ENCODE data around the gene CCNA2. TPM values are rescaled to one million over a fixed set of nuclear protein-coding genes. Genes with fewer than 3 reads are reported as not detected.

The CCNA2 gene
- total and polyA plus RNA-seq, 5 experiments from 2014 or later = 0.51 to 1.3 (median 1.1) TPM; not detected in 2

GRCh38 chr4:121824171-121824527, 466 bp upstream of the CCNA2 start:
- Mint-ChIP-seq H3K27me3 (peaks cover 0 to 1% (median 0%) of the 10 kb centered on the region in 5 donors), H3K36me3 (peaks cover 0 to 5% (median 0%) of the 10 kb centered on the region in 3 donors), H3K4me1 (peaks cover 6 to 20% (median 18%) of the 10 kb centered on the region in 4 donors), H3K4me3 (peak overlapping the region; percentile 85 to 99 (median 93)), H3K27ac (peak overlapping the region; percentile 41 to 96 (median 90)), H3K9me3 (no peaks in the 10 kb centered on the region)
- DNase-seq (no peak), ATAC-seq (no peak)
- POLR2A ChIA-PET = interaction anchor here (1.0 to 2.5 kb wide), 3 partner anchors 23 to 127 kb away, joined by 3 to 26 read pairs (median 6); partner anchors contain the start of genes BBS7 and EXOSC9

GRCh38 chr4:121822796-121823504, 733 bp downstream of the CCNA2 start:
- H3K27ac Mint-ChIP-seq = peak overlapping the region in 7 of 10 donors; percentile 52 to 95 (median 75)

GRCh38 chr4:121822047-121822446, 1.6 kb downstream of the CCNA2 start:
- DNase-seq (no peak), ATAC-seq (no peak)
- Mint-ChIP-seq H3K9me3 (no peaks in the 10 kb centered on the region), H3K36me3 (peaks cover 0 to 18% (median 0%) of the 10 kb centered on the region in 3 donors), H3K27me3 (peaks cover 0 to 1% (median 0%) of the 10 kb centered on the region in 5 donors), H3K4me1 (peaks cover 6 to 20% (median 18%) of the 10 kb centered on the region in 4 donors), H3K27ac (no peak overlapping the region), H3K4me3 (peak overlapping the region in 7 of 10 donors; percentile 16 to 99 (median 90))
- POLR2A ChIA-PET = interaction anchor here (3.1 kb wide), 1 partner anchor 21 kb away, joined by 9 read pairs; the partner anchor contains the start of gene EXOSC9

More at GRCh38 chr4:121822796-121823504, 733 bp downstream of the CCNA2 start:
- DNase-seq (peak in 3 of 10 donors; percentile 9 to 22 (median 22)), ATAC-seq (no peak)
- peak overlapping the region; percentile 85 to 99 (median 93) for H3K4me3 Mint-ChIP-seq
- POLR2A ChIA-PET = interaction anchor here (2.5 to 3.1 kb wide), 2 partner anchors 22 kb away, joined by 9 to 26 read pairs; partner anchors contain the start of gene EXOSC9
- H3K36me3 Mint-ChIP-seq = peaks cover 0 to 13% (median 0%) of the 10 kb centered on the region in 3 donors
- no peaks in the 10 kb centered on the region for H3K9me3 Mint-ChIP-seq
- H3K27me3 Mint-ChIP-seq = peaks cover 0 to 1% (median 0%) of the 10 kb centered on the region in 5 donors
- H3K4me1 Mint-ChIP-seq = peaks cover 6 to 20% (median 18%) of the 10 kb centered on the region in 4 donors

- Mint-ChIP-seq H3K4me1 (peaks cover 6 to 20% (median 18%) of the 10 kb centered on the region in 4 donors), H3K27ac (peak overlapping the region in 2 of 10 donors; percentile 8 to 23), H3K36me3 (peaks cover 0 to 45% (median 3%) of the 10 kb centered on the region in 3 donors), H3K4me3 (no peak overlapping the region), H3K9me3 (no peaks in the 10 kb centered on the region), H3K27me3 (peaks cover 0 to 1% (median 0%) of the 10 kb centered on the region in 5 donors)
- no peak for ATAC-seq
- no peak for DNase-seq
- POLR2A ChIA-PET = no interaction called here
Measured at GRCh38 chr4:121819216-121819965, 4.3 kb downstream of the CCNA2 start.

- Mint-ChIP-seq H3K4me3 (no peak overlapping the region), H3K9me3 (no peaks in the 10 kb centered on the region)
Measured at GRCh38 chr4:121818215-121818614, 5.5 kb downstream of the CCNA2 start.

GRCh38 chr4:121817701-121818100, 6.0 kb downstream of the CCNA2 start:
- POLR2A ChIA-PET = no interaction called here
- DNase-seq (no peak), ATAC-seq (no peak)
- Mint-ChIP-seq H3K27me3 (no peaks in the 10 kb centered on the region), H3K4me1 (peaks cover 3 to 6% (median 4%) of the 10 kb centered on the region in 4 donors), H3K4me3 (no peak overlapping the region), H3K36me3 (peaks cover 3 to 57% (median 7%) of the 10 kb centered on the region in 3 donors), H3K27ac (peak overlapping the region in 4 of 10 donors; percentile 0 to 67 (median 36)), H3K9me3 (no peaks in the 10 kb centered on the region)

More at GRCh38 chr4:121818215-121818614, 5.5 kb downstream of the CCNA2 start:
- no peak for ATAC-seq
- no peak for DNase-seq
- Mint-ChIP-seq H3K36me3 (peaks cover 3 to 52% (median 5%) of the 10 kb centered on the region in 3 donors), H3K27ac (peak overlapping the region in 7 of 10 donors; percentile 0 to 67 (median 27)), H3K27me3 (no peaks in the 10 kb centered on the region), H3K4me1 (peaks cover 7 to 11% (median 9%) of the 10 kb centered on the region in 4 donors)
- POLR2A ChIA-PET = no interaction called here

- Mint-ChIP-seq H3K27ac (no peak overlapping the region), H3K4me3 (no peak overlapping the region), H3K4me1 (peaks cover 0 to 3% (median 0%) of the 10 kb centered on the region in 4 donors)
Measured at GRCh38 chr4:121817006-121817405, 6.7 kb downstream of the CCNA2 start.

GRCh38 chr4:121814756-121815155, 8.9 kb downstream of the CCNA2 start:
- peak overlapping the region in 1 of 10 donors; percentile 18 for H3K27ac Mint-ChIP-seq
- no peak overlapping the region for H3K4me3 Mint-ChIP-seq
- H3K4me1 Mint-ChIP-seq = peaks cover 0 to 9% (median 3%) of the 10 kb centered on the region in 4 donors

More at GRCh38 chr4:121817006-121817405, 6.7 kb downstream of the CCNA2 start:
- Mint-ChIP-seq H3K27me3 (no peaks in the 10 kb centered on the region), H3K36me3 (peaks cover 3 to 64% (median 7%) of the 10 kb centered on the region in 3 donors), H3K9me3 (no peaks in the 10 kb centered on the region)
- no peak for DNase-seq
- ATAC-seq = no peak
- POLR2A ChIA-PET = no interaction called here

GRCh38 chr4:121811122-121811521, 12.6 kb downstream of the CCNA2 start:
- POLR2A ChIA-PET = no interaction called here
- Mint-ChIP-seq H3K4me1 (peaks cover 0 to 14% (median 4%) of the 10 kb centered on the region in 4 donors), H3K27ac (peak overlapping the region in 5 of 10 donors; percentile 5 to 73 (median 11)), H3K4me3 (no peak overlapping the region), H3K36me3 (peaks cover 3 to 89% (median 24%) of the 10 kb centered on the region in 3 donors), H3K27me3 (no peaks in the 10 kb centered on the region), H3K9me3 (no peaks in the 10 kb centered on the region)
- ATAC-seq (no peak), DNase-seq (no peak)

More at GRCh38 chr4:121814756-121815155, 8.9 kb downstream of the CCNA2 start:
- DNase-seq (no peak), ATAC-seq (no peak)
- POLR2A ChIA-PET = no interaction called here
- H3K9me3 Mint-ChIP-seq = no peaks in the 10 kb centered on the region
- H3K27me3 Mint-ChIP-seq = no peaks in the 10 kb centered on the region
- H3K36me3 Mint-ChIP-seq = peaks cover 3 to 85% (median 14%) of the 10 kb centered on the region in 3 donors

GRCh38 chr4:121806411-121806810, 17.3 kb downstream of the CCNA2 start:
- H3K9me3 Mint-ChIP-seq = no peaks in the 10 kb centered on the region
- H3K36me3 Mint-ChIP-seq = peaks cover 0 to 79% (median 23%) of the 10 kb centered on the region in 3 donors
- peak overlapping the region in 1 of 10 donors; percentile 40 for H3K27ac Mint-ChIP-seq
- no peak overlapping the region for H3K4me3 Mint-ChIP-seq
- ATAC-seq = no peak
- H3K4me1 Mint-ChIP-seq = peaks cover 5 to 33% (median 23%) of the 10 kb centered on the region in 4 donors
- POLR2A ChIA-PET = interaction anchor here (0.7 kb wide), 1 partner anchor 988 kb away, joined by 3 read pairs; no protein-coding TSS in a partner anchor
- H3K27me3 Mint-ChIP-seq = no peaks in the 10 kb centered on the region
- DNase-seq = no peak

GRCh38 chr4:121801715-121802075, 22.0 kb downstream of the CCNA2 start:
- ATAC-seq (no peak), DNase-seq (no peak)
- POLR2A ChIA-PET = interaction anchor here (1.3 to 3.8 kb wide), 4 partner anchors 20 to 350 kb away, joined by 3 to 26 read pairs (median 6); partner anchors contain the start of genes BLTP1 and CCNA2
- Mint-ChIP-seq H3K27me3 (peaks cover 0 to 4% (median 0%) of the 10 kb centered on the region in 5 donors), H3K36me3 (peaks cover 5 to 37% (median 15%) of the 10 kb centered on the region in 3 donors), H3K9me3 (no peaks in the 10 kb centered on the region), H3K4me1 (peaks cover 11 to 52% (median 43%) of the 10 kb centered on the region in 4 donors), H3K4me3 (peak overlapping the region; percentile 88 to 99 (median 95)), H3K27ac (peak overlapping the region; percentile 97 to 100 (median 99))
